Measurements from ENCODE around the gene IMP3.
"Not testable (repeated sequence)": the region's sequence is repeated elsewhere in the genome, so short reads cannot be mapped to it uniquely, and the experiment has no call there.

IMP3 gene

DNA sequence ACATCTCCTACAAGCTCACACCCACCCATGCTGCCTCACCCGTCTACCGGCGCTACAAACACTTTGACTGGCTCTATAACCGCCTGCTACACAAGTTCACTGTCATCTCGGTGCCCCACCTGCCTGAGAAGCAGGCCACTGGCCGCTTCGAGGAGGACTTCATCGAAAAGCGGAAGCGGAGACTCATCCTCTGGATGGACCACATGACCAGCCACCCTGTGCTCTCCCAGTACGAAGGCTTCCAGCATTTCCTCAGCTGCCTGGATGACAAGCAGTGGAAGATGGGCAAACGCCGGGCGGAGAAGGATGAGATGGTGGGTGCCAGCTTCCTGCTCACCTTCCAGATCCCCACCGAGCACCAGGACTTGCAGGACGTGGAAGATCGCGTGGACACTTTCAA lies 9.8 kb upstream of the IMP3 start:
- no peak for DNase-seq

DNA sequence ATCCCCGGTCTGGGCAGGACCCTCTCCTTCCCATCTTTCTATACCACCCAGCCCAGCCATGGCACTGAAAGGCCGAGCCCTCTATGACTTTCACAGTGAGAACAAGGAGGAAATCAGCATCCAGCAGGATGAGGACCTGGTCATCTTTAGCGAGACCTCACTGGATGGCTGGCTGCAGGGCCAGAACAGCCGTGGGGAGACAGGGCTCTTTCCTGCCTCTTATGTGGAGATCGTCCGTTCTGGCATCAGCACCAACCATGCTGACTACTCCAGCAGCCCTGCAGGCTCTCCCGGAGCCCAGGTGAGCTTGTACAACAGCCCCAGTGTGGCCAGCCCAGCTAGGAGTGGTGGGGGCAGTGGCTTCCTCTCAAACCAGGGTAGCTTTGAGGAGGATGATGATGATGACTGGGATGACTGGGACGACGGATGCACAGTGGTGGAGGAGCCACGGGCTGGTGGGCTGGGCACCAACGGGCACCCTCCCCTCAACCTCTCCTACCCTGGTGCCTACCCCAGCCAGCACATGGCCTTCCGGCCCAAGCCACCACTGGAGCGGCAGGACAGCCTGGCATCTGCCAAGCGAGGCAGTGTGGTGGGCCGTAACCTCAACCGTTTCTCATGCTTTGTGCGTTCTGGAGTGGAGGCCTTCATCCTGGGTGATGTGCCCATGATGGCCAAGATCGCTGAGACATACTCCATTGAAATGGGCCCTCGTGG lies 9.2 kb upstream of the IMP3 start:
- no peak for DNase-seq

DNA sequence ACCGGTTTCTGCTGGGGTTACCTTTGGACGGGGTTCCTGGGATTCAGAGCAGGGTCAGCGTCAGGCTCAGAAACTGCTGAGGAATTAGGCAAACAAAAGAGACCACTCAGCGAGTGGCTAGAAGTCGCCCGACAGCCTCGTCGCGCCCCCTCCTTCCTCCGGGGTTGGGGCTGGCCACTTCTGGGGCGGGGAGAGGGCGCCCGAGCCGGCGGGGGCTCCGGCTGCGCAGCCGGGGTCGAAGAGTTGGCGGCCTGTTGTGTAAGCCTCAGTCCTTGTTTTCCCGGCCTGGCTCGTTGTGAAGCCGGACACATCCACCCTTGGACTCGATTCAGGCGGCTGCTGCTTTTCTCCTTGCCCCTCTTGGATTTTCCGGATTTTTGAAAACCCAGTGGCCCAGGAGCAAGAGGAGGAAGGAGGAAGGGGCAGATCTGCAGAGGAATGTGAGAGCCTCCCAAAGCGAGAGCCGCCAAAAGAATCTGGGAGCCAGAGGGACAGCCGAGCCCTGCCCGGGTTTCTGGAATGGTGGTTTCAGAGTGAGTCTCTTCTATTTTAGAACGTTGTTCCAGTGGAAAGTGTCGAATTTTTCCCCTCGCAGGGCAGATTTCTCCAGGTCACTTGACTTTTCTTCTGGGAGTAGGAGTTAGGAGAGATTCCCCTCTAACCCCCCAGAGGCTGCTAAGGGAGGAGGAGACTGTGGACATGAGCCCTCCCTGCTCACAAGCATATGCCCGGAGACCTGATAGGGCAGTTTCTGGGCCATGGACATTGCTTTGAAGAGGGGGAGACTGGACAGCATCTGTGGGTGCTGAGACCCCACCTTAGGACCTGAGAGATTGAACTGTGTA lies 8.4 kb upstream of the IMP3 start:
- no peak for DNase-seq

DNA sequence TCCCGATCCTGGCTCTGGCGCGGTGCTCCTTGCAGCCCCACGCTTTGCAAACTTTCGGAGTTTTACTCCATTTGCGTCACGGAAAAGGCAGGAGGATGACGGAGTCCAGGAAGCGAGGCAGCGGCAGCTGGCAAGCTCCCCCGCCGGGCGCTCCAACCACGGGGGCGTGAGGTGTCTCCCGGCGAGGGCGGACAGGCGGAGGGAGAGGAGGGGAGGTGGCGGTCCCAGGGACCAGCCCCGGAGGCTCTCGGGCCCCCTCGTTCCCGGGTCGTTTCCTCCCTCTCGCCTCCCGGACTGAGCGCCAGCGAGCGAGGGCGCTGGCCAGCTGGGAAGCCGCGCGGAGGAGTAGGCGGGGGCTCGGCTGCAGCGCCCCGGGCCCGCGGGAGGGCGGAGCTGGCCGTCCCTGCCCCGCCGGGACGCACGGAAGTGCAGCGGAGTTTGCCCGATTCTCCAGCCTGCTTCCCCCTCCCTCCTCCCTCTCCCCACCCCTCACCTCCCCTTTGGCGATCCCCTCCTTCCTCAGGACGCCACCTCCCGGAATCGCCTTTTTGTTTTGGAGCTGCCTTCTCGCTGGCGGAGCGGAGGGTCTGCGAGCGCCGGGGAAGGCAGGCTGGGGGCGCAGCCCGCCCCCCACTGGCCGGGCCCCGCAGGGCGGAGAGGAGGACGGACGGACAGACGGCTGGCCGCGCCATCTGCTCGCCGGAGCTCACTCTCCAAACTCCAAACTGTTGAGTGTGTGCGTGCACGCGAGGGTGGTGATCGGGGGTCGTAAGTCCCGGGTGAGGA lies 7.5 kb upstream of the IMP3 start, which contains the start of gene SNX33:
TSS of gene SNX33 (plus strand) at position 543 of the 786 bp plus-strand sequence. CDS start 1,191 bp downstream, outside the sequence.
- DNase-seq: peak; percentile 26 to 55 (median 38)

DNA sequence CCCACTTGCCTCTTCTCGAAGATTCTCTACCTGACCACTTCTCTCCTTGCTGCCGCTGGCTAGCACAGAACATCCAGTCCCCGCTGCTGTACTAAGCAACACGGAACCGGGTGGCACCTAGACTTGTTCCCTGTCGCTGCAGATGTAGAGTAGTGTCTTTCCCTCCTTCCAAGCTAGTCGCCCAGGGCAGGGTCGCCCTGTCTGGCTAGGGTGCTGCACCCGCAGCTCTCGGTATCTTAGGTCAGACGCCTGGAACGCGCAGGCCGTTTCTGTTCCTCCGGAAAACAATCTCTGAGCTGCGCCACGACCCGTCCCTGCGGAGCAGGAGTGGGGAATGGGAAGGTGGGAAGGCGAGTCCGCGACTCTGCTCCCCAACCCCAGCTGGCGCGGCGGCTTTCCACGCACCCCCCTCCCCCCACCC lies 6.9 kb upstream of the IMP3 start:
- peak in 2 of 6 experiments; percentile 25 to 27 for DNase-seq

DNA sequence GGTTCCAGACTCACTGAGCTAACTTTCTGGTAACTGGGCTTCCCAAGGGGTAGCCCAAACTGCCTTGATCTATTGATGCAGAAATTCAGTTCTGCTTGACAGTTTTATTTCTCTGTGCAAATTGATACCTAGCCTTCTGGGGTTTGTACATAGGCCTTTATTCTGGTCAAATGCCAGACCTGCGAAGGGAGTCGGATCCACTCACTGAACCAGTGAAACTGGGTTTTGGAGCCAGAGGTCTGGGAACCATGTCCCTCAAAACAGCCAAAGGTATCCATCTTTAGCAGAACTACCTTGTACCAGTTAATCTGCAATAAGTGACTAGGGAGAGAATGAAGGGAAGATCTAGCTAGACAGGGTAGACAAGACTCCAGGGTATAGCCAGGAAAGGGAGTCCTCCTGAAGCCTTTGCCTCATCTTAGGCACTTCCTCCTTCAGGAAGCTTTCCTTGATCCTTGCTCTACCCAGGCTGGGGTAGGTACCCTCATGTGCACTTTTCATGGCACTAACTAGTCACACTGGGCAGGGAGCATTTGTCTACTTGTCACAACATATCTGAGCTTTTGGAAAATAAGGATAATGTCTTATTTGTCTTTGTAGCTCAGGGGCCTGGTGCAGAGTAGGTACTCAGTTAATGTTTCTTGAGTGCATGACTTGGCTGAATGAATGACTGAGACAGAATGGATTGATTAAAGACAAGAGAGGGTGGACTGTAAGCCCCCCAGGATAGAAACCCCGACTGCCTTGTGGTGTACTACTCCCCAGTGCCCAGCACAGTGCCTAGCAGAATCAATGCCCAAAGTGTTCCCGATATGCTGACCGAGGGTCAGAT lies 6.3 kb upstream of the IMP3 start:
- no peak for DNase-seq

DNA sequence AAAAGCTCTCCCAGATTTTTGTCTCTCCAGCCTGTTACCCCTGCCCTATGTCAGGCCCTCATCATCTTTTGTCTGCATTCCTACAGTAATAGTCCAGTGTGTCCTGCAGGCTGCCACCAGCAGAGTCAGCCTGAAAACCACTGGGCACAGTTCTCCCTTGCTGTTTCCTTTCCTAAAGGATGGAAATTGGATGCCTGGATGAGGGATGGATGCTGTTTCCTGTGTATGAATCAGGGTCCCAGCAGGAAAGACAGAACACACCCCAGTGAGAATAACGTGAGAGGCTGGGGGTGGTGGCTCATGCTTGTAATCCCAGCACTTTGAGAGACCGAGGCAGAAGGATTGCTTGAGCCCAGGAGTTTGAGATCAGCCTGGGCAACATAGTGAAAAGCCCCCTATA lies 4.4 kb upstream of the IMP3 start:
- no peak for DNase-seq

DNA sequence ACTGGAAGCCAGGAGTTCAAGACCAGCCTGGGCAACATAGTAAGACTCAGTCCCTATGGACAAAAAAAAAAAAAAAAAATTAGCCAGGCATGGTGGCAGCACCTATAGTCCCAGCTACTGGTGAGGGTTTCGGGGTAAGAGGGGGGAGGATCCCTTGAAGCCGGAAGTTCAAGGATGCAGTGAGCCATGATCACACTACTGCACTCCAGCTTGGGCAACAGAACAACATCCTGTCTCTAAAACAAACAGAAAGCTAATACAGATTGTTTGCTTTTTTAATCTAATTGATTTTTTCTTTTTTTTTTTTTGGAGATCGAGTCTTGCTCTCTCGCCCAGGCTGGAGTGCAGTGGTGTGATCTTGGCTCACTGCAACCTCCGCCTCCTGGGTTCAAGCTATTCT lies 1.6 kb upstream of the IMP3 start:
- DNase-seq: no peak

DNA sequence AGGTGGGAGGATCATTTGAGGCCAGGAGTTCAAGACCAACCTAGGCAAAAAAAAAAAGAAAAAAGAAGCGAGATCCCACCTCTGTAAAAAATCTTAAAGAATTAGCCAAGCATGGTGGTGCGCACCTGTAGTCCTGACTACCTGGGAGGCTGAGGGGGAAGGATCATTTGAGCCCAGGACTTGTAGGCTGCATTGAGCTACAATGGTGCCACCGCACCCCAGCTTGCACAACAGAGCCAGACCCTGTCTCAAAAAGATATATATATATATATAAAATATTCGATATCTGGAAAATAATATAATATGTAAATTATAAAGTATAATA lies 1.1 kb upstream of the IMP3 start:
- DNase-seq: no peak

DNA sequence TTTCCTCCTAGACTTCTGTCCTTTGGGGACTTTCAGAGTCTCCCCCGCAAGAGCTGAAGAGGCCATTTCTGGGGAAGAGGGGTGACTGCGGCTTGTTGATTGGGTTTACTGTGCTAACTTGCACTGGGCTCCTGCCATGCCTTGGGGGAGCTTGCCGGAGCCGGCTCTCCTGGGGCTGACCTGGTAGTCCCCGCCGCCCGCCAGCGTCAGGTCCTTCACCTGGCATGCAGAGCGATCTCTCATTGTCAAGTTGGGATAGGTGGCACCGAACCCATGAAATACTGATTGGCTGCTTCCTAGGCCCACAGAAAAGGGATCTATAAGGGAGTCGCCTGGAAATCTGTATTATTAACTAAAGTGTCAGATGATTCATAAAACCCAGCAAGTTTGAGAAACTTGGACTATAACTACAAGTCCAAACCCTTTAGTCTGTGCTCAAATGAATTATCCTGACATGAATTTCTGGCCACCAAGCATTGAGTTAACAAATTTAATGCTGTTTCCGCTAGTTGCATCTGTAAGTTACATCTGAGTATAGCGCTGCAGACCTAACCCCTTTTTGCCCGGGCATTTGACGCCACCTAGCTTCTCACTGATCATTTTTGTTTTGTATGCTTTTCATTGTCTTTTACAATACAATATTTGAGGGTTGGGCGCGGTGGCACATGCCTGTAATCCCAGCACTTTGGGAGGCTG lies 607 bp upstream of the IMP3 start:
- DNase-seq: peak; percentile 22 to 77 (median 54)

DNA sequence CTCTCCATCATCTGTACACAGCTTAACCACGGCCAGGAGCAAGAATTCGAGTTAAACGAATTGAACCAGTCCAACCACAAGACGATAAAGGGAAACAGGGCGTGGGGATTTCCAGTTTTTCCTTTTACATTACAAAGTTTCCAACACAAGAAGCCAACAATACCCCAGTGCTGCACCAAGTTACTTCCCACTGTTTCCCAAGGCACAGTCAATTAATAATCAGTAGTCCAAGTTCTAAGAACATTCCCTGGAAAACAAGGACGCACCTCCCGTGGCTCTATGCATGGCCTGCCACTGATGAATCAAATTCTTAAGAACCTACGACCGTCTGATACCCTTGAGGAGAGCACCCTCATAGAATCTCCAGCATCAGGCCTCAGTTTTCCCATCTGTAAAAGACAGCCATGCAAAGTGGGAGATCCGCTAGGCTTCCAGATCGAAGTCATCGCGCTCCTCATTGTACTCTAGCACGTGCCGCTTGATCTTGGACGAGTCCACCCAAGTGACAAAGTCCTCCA lies 774 bp downstream of the IMP3 start:
- DNase-seq: no peak

DNA sequence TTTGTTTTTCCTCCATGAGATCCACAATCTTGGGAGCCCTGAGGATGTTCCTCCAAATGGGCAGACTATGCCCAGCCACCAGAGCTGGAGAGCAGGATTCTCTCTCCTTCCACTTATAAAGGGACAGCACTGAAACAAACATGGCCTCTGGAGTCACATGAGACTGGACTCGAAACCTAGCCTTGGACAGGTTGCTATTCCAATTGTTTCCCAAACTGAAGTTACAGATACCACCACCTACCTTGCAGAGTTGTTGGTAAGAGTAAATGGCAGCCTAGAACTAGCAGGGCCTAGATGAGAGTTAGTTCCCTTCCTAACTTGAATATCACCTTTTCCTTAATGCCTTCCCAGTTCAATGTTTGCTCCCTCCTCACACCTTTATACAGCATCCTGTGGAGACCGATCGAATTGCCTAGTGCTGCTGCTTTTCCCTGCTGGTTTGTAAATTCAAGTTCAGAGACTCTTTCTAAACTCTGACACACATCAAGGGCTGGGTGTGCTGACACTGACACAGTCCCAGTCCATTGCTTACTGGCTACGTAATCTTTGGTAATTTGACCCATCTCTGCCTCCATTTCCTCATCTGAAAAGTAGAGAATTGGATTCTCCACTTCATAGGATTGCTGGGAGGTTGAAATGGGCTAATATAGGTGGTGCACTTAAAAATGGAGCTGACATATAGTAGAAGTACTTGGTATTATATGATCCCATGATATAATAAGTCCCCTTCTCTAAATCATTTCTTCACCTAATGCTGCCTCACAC lies 2.6 kb downstream of the IMP3 start:
- no peak for DNase-seq

DNA sequence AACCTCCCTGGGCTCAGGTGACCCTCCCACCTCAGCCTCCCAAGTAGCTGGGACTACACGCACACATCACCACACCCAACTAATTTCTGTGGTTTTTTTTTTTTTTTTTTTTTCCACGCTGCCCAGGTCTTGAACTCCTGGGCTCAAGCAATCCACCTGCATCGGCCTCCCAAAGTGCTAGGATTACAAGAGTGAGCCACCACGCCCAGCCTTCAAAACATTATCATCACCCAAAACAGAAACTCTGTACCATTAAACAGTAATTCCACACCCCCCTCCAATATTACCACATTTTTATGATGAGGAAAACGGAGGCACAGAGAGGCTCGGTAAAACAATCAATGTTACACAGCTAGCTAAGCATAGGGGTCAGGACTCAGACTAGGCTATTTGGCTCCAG lies 4.0 kb downstream of the IMP3 start:
- DNase-seq: no peak

DNA sequence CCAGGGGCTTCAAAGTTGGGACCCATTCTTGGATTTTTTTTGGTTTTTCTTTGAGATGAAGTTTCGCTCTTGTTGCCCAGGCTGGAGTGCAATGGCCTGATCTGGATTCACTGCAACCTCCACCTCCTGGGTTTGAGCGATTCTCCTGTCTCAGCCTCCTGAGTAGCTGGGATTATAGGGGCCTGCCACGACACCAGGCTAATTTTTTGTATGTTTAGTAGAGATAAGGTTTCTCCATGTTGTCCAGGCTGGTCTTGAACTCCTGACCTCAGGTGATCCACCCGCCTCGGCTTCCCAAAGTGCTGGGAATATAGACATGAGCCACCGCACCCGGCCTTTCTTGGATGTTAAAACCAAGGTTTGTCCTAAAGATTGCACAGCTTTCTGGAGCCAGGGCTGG lies 6.1 kb downstream of the IMP3 start:
- not testable (repeated sequence) for DNase-seq

DNA sequence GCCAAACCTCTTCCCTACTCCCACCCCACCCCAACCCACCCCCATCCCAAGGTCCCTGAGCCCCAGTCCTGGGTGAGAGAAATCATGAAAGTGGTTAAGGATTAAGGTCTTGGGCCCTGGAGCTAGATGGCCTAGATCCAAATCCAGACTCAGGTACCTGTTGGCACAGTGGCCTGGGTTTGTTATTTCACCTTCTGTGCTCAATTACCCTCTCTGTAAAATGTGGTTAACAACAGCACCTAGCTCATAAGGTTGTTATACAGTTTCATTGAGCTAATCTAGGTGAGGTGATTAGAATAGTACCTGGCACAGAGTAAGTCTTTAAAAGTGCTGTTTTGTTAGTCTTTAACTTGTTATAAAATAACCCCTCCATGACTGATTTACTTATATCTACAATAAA lies 8.1 kb downstream of the IMP3 start:
- no peak for DNase-seq

DNA sequence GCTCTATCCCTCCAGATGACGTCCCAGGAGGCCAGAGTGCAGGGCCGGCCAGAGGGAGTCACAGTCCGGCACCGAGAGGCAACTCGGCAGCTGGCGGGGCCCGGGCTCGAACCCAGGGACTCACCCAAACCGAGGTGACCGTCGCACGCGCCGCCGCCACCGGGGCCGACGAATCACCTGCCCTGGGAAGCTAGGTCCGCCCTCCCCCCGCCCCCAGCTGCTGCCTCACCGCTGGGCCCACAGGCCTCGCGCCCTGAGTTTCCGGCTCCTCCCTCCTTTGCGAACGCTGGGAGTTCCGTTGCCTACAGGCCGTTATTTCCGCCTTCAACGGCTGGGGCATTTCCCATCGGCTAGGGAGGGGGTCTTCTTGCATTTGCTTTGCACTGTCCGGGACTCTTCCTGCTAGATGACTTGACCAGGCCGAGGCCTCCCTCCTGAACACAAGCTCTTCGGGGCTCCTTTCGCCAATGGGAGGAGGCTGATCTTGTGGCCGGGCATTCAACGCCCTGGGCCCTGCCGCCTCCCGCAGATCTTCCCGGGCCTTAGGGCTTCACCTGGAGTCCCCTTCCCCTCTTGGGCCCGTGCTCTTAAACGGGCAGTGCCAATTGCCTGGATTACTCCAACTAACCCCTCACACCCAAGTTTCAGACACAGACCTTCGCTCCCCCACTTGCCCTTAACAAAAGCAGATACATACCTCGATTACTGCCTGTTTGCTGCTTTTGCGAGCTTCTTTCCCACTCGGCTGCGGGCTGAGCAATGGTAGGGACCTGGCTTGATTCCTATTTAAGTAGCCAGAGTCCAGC lies 14.3 kb downstream of the IMP3 start, which contains the start of gene SNUPN:
TSS of gene SNUPN (minus strand) at position 184 of the 806 bp plus-strand sequence. CDS start 4,674 bp downstream, outside the sequence.
- DNase-seq: peak; percentile 85 to 91 (median 88)

DNA sequence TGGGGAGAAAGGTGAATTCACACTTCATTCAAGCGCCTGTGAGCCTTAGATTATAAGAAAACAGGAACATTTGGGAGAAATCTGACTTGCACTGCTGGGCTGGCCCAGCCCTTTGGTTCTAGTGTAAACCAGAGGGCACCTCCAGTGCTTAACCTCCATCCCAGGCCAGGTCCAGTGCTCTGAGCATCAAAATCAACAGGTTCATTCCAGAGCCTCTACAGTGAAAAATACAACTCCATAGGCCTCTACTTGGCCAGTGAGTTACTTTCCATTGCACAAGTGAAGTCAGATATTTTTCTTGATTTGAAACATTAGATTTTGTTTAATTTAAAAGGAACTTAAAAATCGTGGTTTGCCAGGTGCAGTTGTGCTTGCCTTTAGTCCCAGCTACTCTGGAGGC lies 17.5 kb downstream of the IMP3 start:
- no peak for DNase-seq

DNA sequence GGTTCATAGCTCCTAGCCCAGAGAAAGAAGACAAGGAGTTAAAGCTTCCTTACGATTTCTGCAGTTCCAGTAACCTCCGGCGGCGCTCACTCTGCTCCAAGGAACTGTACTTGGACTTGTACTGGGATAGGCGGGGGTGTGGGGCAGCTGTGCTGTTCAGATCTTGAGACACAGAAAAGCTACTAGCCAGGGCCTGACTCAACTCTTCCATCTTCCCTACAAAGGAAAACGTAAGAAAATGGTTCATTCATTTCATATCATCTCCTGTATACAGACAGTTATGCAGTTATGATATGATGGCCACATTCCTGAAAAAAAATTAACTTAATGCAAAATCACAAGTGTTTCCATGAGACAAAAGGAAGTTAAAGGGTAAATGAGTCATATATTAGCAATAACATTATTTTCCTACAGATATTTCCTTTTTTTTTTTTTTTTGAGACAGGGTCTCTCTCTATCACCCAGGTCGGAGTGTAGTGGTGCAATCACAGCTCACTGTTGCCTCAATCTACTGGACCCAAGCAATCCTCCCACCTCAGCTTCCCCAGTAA lies 19.1 kb downstream of the IMP3 start:
- DNase-seq: no peak

DNA sequence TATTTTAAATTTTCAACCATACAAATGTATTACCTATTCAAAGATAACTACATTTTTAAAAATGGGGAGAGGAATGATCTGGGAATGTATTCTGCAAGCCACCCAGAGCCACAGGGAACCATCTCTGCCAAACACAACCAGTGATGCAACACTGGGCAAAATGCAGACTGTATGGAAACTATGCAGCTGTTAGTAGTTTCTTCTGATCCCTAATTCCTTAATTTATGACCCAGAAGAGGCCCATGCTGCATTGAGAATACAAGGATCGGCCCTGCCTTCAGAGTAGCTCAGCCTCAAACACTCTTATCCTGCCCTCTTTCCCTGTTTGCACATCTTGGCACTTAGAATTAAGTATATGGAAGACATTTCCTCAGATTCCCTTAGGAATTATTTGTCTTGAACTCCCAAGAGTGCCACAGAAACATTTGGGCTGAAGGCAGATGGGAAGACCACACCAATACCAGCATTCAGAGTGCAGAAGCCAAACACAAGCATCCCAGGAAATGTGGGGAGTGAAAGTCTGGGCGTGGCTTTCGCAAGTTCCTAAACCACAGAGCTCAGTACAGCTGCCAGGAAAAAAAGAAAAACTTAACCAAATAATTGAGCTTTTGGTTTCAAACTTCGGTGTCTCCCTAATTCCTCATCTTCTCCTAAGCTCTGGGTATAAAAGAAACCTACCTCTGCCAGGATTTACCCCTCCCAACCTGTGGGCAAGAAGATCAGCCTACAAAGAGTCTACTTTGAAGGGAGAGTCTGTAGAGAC lies 19.8 kb downstream of the IMP3 start:
- no peak for DNase-seq
